ENCODE data around the gene ATF6. TPM values are rescaled to one million over a fixed set of nuclear protein-coding genes. Genes with fewer than 3 reads are reported as not detected.

Gene ATF6
- total RNA-seq, 1 experiment from 2014 or later: 20.9 TPM

GRCh38 chr1:161747801-161748200, 18.3 kb upstream of the ATF6 start:
- Histone ChIP-seq H3K27me3 (ENCODE audit: insufficient read depth, low read length) (no peaks in the 10 kb centered on the region), H3K4me1 (ENCODE audit: control insufficient read depth in 1 of 2, insufficient read depth in 2 of 2, low read length in 2 of 2) (peaks cover 10 to 22% of the 10 kb centered on the region in 2 experiments; a peak in 3 of 4 replicates), H3K4me3 (replicated peaks in 1 of 2; ENCODE audit: low read depth in 1 of 2, low read length in 2 of 2) (no peak overlapping the region), H3K36me3 (ENCODE audit: control insufficient read depth in 1 of 2, insufficient read depth in 2 of 2, low read length in 2 of 2) (peaks cover 8 to 12% of the 10 kb centered on the region in 2 experiments), H3K9me2 (ENCODE audit: insufficient read depth) (no peaks in the 10 kb centered on the region), H3K27ac (ENCODE audit: low read depth, low read length) (no peak overlapping the region), H2AFZ (ENCODE audit: low read depth, low read length, poor library complexity, severe bottlenecking) (no peak overlapping the region), H3K79me2 (ENCODE audit: insufficient read depth, low read length) (peaks cover 30% of the 10 kb centered on the region), H3K9ac (ENCODE audit: low read length) (no peak overlapping the region), H3K4me2 (ENCODE audit: low read length) (no peak overlapping the region), H4K20me1 (ENCODE audit: insufficient read depth) (no peaks in the 10 kb centered on the region), H3K9me3 (ENCODE audit: control insufficient read depth in 1 of 2, insufficient read depth in 1 of 2, low read depth in 1 of 2, low read length in 2 of 2) (no peaks in the 10 kb centered on the region)
- DNase-seq (ENCODE audit: low read depth, low spot score) (no peak), ATAC-seq (no peak)
- POLR2A ChIA-PET: interaction anchor here (0.6 kb wide), 1 partner anchor 321 kb away, joined by 4 read pairs; no protein-coding TSS in a partner anchor
- RAD21 ChIA-PET (ENCODE audit: low non-redundant PET in 1 of 2, low total read pairs in 2 of 2, uncharacterized antibody in 2 of 2, unreplicated experiment in 2 of 2): no interaction called here
- BruUV-seq (replicated peaks): no TSS peak
- no peak for TF ChIP-seq POLR2AphosphoS5 (IDR thresholded peaks at IDR 0.05; ENCODE audit: low read depth, low read length)
- no peak for TF ChIP-seq CEBPB (IDR thresholded peaks at IDR 0.05; ENCODE audit: low read depth)
- TF ChIP-seq SRF (IDR thresholded peaks at IDR 0.05; ENCODE audit: low read depth): no peak
- TF ChIP-seq CBX3 (IDR thresholded peaks at IDR 0.05; ENCODE audit: low read depth): no peak
- no peak for TF ChIP-seq POLR2A (IDR thresholded peaks at IDR 0.05; ENCODE audit: borderline replicate concordance, extremely low read depth, insufficient read depth, insufficient read length)
- no peak for TF ChIP-seq FOSL1 (IDR thresholded peaks at IDR 0.05; ENCODE audit: low read depth)
- TF ChIP-seq ELF1 (IDR thresholded peaks at IDR 0.05; ENCODE audit: borderline replicate concordance, low read depth): no peak
- CTCF ChIA-PET: interaction anchor here (1.3 kb wide), 1 partner anchor 289 kb away, joined by 6 read pairs; no protein-coding TSS in a partner anchor
- intact Hi-C loops (cut with micrococcal nuclease): no loop called here

GRCh38 chr1:161749509-161750407, 16.4 kb upstream of the ATF6 start, which contains the start of gene DUSP12:
Gene DUSP12 (plus strand): TSS chr1:161749786. CDS start chr1:161749802, 16 bp downstream.
- H4K20me1 ChIP-seq (ENCODE audit: insufficient read depth): no peaks in the 10 kb centered on the region
- peaks cover 49% of the 10 kb centered on the region for H3K79me2 ChIP-seq (ENCODE audit: insufficient read depth, low read length)
- no peaks in the 10 kb centered on the region for H3K27me3 ChIP-seq (ENCODE audit: insufficient read depth, low read length)
- H3K27ac ChIP-seq (ENCODE audit: low read depth, low read length): peak within 1 kb of the TSS; percentile 78
- H3K9me3 ChIP-seq (ENCODE audit: control insufficient read depth in 1 of 2, insufficient read depth in 1 of 2, low read depth in 1 of 2, low read length in 2 of 2): no peaks in the 10 kb centered on the region
- H3K4me2 ChIP-seq (ENCODE audit: low read length): peak within 1 kb of the TSS; percentile 87
- peak; percentile 90 for DNase-seq (ENCODE audit: low read depth, low spot score)
- RAD21 ChIA-PET (ENCODE audit: low non-redundant PET in 1 of 2, low total read pairs in 2 of 2, uncharacterized antibody in 2 of 2, unreplicated experiment in 2 of 2): no interaction called here
- ATAC-seq: peak; percentile 93
- CTCF ChIA-PET: interaction anchor here (1.2 to 1.8 kb wide), 4 partner anchors 8 to 287 kb away, joined by 5 to 16 read pairs (median 10); no protein-coding TSS in a partner anchor
- H3K4me3 ChIP-seq (replicated peaks in 1 of 2; ENCODE audit: low read depth in 1 of 2, low read length in 2 of 2): peak within 1 kb of the TSS; percentile 90 to 92
- peak within 1 kb of the TSS; percentile 84 for H2AFZ ChIP-seq (ENCODE audit: low read depth, low read length, poor library complexity, severe bottlenecking)
- peaks cover 22 to 30% of the 10 kb centered on the region in 2 experiments for H3K36me3 ChIP-seq (ENCODE audit: control insufficient read depth in 1 of 2, insufficient read depth in 2 of 2, low read length in 2 of 2)
- intact Hi-C loops (cut with micrococcal nuclease): no loop called here
- H3K4me1 ChIP-seq (ENCODE audit: control insufficient read depth in 1 of 2, insufficient read depth in 2 of 2, low read length in 2 of 2): peaks cover 8 to 16% of the 10 kb centered on the region in 2 experiments; a peak in 3 of 4 replicates
- POLR2A ChIA-PET: interaction anchor here (0.6 to 1.3 kb wide), 10 partner anchors 9 to 23 kb away, joined by 3 to 8 read pairs (median 4); no protein-coding TSS in a partner anchor
- H3K9ac ChIP-seq (ENCODE audit: low read length): peak within 1 kb of the TSS; percentile 94
- H3K9me2 ChIP-seq (ENCODE audit: insufficient read depth): no peaks in the 10 kb centered on the region
- BruUV-seq (replicated peaks): TSS peak; percentile 45
- TF ChIP-seq EGR1 (IDR thresholded peaks at IDR 0.05; ENCODE audit: low read depth) (peak; percentile 59; the same call in 1 of the 2 replicates), FOSL1 (IDR thresholded peaks at IDR 0.05; ENCODE audit: low read depth) (no peak), SIN3A (IDR thresholded peaks at IDR 0.05; ENCODE audit: low read depth) (peak; percentile 82), SP1 (IDR thresholded peaks at IDR 0.05; ENCODE audit: low read depth) (peak; percentile 31), TCF7L2 (IDR thresholded peaks at IDR 0.05; ENCODE audit: borderline replicate concordance, extremely low read depth, insufficient read depth, insufficient read length) (peak; percentile 28), POLR2A (IDR thresholded peaks at IDR 0.05; ENCODE audit: borderline replicate concordance, extremely low read depth, insufficient read depth, insufficient read length) (peak; percentile 80), POLR2AphosphoS5 (IDR thresholded peaks at IDR 0.05; ENCODE audit: low read depth, low read length) (peak; percentile 89), ZBTB33 (IDR thresholded peaks at IDR 0.05; ENCODE audit: extremely low read depth, insufficient replicate concordance, low read length) (no peak), CBX3 (IDR thresholded peaks at IDR 0.05; ENCODE audit: low read depth) (0 out of 2 replicates have a peak, but pooled peaks have one; percentile 55), EZH2phosphoT487 (IDR thresholded peaks at IDR 0.05; ENCODE audit: borderline replicate concordance) (no peak), YY1 (IDR thresholded peaks at IDR 0.05; ENCODE audit: extremely low read depth, insufficient replicate concordance, low read depth, low read length) (peak; percentile 98), ATF3 (IDR thresholded peaks at IDR 0.05) (no peak), CEBPB (IDR thresholded peaks at IDR 0.05; ENCODE audit: low read depth) (no peak)

Measured in HCT116 (cell line).